A204.1 (cell line): ENCODE results near the gene GPR108.

Experiments
- FAIRE-seq: peaks from 2 replicates; lab custom pipeline; 2012; peaks lifted over from hg19 to GRCh38; lab: Jason Lieb, UNC

Gene GPR108

DNA sequence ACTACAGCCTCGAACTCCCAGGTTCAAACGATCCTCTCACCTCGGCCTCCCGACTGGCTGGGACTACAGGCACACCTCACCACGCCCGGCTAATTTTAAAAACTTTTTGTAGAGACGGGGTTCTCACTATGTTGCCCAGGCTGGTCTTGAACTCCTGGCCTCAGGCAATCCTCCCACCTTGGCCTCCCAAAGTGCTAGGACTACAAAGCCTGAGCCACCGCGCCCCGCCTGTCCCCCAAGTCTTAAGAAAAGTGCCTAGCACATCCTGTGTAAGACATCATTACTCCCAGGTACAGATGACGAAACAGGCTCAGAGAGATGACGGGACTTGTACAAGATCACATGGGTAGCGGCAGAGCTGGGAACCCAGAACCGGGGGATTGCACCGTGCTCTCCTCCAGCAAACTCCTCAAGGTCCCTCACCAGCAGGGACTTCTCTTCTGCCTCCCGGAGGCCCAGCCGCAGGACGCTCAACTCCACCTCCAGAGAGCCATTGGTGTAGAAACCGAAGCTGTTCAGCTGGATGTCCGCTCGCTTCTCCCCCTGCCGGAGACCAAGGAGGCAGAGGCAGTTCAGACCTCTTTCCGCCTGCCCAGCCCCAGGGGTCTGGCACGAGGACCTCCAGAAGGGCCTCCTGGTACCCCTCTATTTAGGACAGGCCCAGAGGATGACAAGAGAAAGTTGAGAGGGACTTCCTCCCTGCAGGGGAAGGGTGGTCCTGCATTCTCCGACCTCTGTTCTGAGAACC lies 1.0 kb downstream of the GPR108 start:
- FAIRE-seq, result no peak

DNA sequence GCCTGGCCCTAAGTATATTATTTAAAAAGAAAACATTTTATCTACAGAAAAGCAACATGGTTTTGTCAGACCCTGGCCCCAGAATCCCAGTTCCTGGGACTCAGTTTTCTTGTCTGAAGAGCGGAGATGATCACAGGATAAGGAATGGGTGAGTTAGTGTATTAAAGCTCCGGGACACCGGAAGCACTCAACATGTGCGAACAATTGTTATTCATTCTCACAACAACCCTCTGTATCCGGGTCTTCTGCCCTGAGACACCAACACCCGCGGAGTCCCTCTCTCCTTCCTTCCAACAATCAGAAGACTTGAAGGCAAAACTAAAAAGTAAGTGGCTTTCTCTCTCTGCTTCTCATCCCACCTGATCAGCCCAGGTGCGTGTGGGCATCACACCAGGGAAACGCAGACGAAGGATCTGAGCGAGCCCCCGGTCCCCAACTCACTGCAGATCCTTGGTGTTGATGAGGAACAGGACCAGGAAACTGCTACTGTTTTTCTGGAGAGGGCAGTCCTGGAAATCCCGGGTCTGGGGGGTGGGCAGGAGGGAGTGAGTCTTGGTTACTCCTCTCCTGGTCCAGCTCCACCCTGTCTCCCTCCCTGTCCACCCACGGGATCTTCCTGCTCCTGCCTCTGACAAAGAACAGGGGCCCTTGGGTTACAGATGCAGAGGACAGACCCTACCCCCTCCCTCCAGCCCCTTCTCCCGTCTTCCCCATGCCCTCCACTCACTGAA lies 2.0 kb downstream of the GPR108 start:
- no peak for FAIRE-seq

DNA sequence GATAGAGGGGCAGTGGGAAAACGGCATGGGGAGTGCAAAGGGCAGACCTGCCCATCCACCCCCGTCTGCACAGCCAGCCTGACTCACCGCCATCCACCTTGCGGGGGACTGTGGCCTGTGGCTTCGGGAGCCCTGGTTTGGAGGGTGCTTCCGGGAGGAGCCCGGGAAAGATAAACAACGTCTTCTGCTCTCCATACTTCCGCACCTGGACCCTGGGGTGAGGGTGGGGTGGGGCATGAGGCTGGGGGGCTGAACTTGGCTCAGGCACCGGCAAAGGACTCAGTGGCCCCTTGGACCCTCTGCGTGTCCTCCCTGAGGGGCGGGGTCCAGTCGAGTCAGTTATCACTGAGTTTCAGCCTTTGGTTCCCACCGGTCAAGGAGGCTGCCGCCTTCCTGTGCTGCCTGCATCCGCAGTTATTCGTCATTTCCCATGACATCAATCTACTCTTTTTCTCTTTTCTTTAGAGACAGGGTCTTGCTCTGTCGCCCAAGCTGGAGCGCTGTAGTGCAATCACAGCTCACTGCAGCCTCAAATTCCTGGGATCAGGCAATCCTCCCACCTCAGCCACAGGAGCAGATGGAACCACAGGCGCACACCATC lies 3.2 kb downstream of the GPR108 start:
- no peak for FAIRE-seq

DNA sequence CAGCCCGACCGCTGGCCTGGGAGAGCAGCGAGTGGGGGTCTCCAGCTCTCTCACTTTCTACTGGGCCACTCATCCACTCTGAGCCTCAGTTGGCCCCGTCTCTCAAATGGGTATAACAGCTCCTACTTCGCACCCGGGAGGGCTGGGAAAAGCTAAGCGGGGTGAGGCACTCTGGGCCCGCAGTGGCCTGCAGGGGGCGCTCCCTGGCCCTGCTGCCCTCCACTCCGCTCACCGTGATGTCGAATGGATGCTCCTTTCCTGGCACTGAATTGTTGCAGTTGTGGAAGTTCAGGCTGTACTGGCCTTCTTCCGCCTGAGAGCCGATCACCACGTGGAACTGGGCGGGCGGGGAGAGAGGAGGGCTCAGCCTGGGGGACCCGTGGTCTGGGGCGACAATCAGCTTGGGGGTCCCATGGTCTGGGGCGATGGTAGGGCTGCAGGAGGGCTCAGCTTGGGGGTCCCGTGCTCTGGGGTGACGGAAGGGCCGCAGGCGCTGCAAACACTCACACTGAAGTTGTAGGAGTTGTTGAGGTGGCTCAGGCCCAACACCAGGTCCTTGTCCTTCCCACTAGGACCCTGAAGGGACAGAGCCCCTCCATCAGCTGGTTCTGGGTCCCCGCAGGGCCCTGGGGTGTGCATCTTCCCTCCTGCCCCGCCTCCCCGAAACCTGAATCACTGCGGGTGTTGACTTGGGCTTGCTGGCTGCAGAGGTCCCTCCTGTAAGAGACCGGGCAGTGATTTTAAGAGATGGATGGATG lies 3.9 kb downstream of the GPR108 start:
- no peak for FAIRE-seq

DNA sequence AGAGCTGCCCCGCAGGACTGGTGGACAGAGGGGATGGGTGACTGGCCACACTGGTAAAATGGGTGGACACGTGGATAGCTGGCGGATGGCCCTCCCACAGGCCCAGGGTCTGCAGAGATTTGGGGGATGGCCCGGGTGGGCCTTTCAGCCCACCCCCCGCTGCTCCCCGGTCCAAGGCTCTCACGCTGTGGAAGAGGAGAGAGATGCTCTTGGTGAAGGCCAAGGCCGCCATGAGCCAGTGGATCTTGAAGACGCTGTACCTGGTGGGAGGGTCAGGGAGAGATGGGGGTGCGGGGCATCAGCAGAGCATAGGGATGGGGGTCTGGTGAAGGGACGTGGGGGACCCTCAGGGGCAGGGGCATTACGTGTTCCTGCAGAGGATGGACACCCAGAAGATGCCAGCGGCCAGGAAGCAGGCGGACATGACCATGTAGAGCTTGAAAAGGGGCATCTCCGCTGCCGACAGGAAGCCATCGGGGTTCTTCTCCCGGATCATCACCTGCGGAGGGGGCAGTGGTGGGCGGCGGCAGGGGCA lies 4.5 kb downstream of the GPR108 start:
- FAIRE-seq, result no peak

DNA sequence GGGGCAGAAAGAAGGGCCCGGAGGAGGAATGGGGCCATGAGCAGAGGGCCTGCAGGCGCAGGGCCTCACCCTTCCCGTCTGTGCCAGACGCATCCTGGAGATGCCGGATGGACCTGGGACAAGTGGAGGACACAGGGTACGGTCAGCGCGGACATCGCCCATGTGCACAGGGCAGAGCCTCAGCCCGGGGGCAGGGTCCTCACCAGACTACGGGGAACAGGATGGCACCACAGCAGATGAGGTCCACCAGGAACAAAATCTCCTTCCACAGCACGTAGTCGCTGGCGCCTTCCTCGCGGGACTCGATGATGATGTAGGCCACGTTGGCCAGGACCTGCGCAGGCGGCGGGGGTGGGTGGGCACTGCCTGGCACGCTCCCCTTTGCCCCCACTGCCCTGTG lies 5.6 kb downstream of the GPR108 start:
- FAIRE-seq, result no peak

DNA sequence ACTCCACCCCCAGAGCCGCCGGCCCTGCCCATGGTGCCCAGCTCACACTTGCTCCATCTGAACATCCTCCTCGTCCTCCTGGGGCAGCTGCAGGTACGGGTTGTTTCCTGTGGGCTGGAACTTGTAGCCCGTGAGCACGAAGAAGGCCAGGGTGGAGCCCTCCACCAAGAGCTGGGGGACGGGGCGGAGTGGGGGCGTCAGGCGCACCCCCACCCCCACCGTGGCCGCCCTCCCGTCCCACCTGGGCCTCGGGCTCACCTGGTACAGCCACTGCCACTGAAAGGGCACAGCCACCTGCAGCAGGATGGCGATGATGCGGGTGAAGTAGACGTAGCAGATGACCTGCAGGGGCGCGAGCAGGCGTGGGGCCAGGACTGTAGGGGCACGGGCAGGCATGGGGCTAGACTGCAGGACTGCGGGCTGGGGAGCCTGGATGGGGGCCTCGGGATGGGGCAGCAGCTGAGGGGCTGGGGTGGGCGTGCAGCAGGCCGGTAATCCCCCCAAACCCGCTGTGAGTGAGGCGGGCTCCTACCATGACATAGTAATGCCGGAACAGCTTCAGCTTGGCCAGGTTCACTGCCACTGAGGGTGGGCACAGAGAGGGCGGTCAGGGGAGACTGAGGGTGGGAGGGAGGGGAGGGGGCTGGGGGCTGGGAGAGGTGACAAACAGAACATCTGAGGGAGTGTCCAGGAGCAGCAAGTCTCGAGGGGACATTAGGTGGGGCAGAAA lies 6.3 kb downstream of the GPR108 start:
- FAIRE-seq, result no peak

DNA sequence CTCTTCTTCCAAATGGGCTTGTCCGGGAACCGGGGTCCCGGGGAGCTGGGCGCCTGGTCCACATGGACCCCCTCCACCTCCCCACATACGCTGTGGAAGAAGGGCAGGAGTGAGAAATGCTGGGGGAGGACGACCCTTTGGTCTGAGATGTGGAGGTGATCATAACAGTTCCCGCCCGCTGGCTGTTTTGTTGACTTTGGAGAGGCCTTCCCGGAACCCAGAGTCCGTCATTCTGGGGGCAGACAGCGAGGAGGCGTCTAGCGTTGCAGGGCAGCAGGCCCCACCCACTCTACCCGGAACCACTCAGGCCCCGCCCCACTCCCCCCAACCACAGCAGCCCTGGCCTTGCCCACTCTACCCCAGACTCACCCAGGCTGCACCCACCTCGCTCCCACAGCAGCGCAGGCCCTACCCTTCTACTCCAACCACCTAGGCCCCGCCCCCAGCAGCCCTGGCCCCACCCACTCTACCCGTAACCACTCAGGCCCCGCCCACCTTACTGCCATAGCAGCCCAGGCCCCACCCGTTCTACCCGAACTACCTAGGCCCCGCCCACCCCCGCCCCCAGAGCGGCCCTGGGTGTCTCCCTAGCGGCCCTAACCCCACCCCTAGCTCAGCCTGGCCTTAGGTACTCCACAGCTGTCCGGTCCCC lies 7.1 kb downstream of the GPR108 start:
- no peak for FAIRE-seq

DNA sequence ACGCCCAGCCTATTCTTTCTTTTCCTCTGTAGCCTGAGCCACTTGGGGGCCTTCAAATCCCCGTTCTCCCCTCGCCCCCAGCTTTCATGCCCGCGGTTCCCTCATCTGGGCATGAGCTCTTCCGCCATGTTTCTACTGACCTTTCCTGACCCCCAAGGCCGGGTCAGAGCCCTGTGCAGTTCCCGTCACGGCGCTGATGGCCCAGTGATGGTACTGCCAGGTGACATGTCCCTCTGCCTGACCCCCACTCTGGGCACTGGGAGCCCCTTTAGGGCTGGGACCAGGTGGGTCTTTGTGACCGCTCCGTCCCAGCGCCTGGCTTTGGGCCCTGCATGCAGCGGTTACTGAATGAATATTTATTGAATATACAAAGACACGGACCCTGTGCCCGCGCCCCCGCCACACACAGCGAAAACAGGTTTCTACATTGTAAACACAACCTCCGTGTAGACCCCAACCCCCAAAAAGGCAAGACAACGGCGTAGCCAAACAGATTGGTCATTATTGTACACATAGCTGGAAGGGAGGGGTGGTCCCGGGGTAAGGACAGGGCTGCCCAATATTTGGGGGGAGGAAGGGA lies 7.7 kb downstream of the GPR108 start:
- FAIRE-seq, result no peak

DNA sequence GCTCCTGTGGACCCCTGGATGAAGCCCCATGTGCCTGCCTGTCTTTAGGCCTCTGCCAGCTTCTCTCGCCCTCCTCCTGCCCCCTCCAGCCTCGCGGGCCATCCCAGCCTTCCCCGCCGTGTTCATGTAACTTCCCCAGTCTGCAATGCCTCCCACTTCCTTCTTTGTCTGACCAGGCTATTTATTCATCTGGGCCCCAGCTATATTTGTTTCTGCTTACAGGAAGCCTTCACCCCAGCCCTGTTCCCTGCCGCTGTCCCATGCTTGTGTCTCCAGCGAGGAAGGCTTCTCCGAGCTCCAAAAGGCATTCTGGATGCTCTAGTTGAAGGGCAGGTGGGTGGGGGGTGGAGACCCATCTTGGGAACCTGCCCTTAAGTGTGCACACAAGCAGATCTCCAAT lies 9.0 kb downstream of the GPR108 start:
- FAIRE-seq, result no peak

DNA sequence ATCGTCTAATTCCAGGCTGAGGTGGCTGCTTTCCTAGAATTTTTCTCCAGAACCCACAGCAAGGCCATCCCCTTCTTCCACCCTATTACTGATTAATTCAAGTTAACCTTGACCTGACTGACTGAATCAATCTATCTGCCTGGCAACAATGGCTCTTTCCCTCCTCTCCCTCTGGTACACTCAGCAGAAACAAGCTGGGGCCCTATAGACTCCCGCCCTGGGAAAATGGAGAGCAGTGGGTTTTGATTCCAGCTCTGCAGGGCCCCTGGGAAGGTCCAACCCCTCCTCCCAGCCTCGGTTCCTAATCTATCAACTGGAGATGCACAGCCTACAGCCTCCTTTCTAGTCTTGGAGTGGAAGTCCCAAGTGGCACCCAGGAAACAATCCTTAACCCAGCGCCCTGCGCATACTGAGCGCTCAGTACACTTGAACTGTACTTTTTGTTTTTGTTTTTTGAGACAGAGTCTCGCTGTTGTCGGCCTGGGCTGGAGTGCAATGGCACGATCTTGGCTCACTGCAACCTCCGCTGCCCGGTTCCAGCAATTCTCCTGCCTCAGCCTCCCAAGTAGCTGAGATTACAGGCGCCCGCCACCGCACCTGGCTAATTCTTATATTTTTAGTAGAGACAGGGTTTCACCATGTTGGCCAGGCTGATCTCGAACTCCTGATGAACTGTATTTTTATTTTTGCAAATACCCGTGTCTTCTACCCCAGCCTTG lies 11.7 kb downstream of the GPR108 start:
- FAIRE-seq, result no peak

DNA sequence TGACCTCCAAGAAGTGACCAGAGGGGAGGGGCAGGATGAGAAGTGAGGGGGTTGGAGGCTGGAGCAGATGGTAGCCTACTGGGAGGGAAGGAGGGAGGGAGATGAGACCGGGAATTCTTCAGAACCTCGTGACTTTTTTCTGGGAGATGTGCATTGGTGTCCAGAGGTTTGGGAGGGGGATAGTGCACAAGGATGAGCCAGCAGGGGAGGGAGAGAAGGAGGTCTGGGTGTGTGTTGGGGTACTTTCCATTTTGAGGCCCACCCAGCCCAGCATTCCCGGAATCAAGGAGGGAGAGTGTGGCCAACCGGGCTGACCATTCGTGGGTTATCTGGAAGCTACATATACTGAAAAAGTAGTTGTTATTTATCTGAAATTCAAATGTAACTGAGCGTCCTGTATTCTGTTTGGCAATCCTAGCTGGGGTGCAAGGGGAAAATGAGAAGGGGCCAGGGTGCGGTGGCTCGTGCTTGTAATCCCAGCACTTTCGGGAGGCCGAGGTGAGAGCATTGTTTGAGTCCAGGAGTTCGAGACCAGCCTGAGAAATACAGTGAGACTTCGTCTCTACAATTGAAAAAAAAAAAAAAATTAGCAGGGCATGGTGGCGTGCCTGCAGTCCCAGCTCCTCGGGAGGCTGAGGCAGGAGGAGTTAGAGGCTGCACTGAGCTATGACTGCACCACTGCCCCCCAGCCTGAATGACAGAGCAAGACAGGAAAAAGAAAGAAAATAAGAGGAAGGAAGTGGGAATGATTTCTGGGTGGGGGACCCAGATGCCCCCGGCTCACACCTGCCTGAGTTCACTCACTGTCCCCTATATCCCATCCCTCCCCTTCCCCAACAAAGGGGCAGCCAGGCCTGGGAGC lies 12.5 kb downstream of the GPR108 start:
- FAIRE-seq, result no peak

DNA sequence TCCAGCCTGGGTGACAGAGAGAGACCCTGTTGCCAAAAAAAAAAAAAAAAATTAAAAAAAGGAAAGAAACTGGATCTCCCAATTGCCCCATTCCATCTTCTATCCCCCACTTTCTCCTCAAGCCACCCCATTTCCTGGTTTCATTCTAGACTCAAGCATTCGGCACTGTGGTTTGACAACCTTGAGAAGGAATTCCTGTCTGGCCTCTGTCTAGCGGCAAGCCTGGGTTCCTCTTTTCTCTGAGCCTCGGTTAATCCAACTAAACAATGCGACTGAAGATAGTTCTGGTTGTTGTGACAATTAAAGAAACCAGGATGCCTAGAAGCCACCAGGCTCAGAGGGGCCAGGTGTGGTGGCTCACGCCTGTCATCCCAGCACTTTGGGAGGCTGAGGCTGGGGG lies 13.6 kb downstream of the GPR108 start:
- no peak for FAIRE-seq

DNA sequence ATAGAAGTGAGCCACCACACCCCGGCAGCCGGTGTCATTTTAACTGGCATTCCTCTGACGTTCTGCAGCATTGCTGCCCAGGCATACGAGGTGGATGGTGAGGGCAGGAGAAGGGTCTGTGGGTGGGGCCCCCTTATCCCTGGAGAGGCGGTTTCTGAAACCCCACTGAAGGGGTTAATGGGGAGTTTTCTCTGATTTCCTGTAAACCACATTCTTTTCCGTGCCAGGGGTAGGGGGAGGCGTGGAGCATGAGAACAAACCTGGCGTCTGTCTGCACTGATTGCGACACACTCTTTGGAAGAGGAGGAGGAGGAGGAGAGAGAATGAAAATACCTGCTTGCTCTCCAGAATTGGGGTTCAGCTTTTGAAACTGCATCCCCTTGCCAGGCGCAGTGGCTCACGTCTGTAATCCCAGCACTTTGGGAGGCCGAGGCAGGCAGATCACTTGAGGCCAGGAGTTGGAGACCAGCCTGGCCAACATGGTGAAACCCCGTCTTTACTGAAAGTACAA lies 14.2 kb downstream of the GPR108 start:
- no peak for FAIRE-seq

DNA sequence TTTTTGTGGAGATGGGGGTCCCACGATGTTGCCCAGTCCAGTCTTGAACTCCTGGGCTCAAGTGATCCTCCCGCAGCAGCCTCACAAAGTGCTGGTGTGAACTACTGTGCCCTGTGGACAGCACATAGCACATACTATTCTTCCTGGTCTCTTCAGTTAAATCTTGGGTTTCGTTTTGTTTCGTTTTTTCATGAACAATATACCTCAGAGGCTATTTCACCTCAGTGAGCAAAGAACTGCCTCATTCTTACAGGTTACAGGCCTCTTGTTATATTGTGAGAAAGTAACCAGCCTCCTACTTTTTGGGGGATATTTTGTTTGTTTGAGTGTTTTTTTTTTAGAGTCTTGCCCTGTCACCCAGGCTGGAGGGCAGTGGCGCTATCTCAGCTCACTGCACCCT lies 15.6 kb downstream of the GPR108 start:
- no peak for FAIRE-seq

DNA sequence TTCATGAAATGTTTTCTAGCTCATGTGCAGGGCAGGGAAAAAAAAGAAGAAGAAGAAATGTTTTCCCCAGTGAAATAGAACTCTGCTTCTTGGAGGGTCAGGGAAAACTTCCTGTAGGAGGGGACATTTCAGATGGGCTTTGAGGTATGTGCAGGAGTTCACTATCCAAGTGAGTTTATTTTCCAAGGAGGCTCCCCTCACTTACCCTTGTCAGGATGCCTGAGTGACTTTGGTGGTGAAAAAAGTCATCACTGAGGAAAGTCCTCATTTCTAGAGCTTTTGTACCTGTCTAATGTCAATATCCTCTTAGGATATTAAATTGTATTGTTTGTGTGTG lies 16.3 kb downstream of the GPR108 start:
- no peak for FAIRE-seq

DNA sequence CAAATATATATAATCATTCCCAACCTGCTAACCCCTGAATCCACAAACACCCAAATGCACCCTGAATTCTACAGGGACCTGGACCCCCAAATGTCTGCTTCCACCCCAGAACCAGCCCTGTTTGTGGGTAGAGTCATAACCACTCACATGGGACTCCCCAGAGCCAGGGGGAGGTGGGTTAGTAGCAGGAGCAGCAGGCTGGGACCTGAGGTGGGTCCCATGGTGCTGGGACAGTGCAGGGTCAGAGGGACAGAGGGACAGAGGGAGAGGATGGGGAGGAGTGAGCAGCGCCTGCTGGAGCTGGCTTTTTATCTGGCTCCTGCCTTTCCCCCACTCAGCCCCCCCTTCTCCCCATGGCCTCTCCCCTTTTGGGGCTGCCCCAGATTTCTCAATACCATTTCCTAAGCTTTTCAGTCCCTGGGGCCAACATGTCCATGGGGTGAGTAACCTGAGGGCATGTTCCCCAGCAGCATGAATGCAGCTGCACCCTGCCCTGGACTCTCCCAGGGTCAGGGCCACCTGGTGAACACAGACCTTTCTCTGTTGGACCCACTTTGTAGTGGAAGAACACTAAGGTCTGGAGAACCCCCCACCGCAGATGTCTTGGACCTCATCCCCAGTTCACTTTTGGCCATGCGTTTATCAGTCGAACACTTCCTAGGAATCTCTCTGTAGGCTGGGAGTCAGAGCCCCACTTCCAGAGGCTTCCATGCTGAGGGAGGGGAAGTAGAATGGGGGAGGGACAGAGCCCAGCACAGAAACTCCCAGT lies 16.8 kb downstream of the GPR108 start, which contains the start of gene C3:
Gene C3 (minus strand): TSS at position 282 of the 769 bp plus-strand sequence. CDS start 61 bp downstream, at position 221.
- no peak for FAIRE-seq

DNA sequence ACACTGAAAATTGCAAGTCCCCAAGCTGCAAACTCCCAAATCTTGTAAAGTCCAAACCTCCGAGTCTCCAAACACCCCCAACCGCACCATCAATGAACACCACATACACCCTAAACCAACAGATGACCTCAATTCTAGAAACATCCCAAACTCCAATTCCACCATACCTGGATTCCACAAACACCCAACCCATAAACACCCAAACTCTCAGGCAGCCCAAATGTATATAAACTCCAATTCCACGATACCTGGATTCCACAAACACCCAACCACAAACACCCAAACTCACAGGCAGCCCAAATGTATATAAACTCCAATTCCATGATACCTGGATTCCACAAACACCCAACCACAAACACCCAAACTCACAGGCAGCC lies 17.4 kb downstream of the GPR108 start:
- FAIRE-seq, result no peak

DNA sequence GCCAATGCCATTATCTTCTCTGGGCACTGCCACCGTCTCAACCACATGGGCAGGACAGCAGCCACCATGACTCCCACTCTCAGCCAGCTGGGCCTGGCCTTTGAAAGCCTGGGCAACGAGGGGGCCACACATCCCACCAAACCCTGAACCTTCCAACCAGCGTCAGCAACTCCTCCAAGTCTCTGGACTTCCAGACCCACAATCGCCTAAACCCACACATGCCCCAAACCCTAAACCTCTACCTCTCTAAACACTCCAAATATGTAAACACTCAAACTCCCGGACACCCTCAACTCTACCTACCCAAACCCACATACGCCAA lies 17.9 kb downstream of the GPR108 start:
- FAIRE-seq, result no peak
